Stimulated activated CD8-positive, alpha-beta memory T cell treated with anti-CD3 and anti-CD28 coated beads, Interleukin-7, amount 100 ng/mL, for 4 hours (primary cell): ENCODE results near the gene RPS6KA4.

Source experiments
- DNase-seq, 2 donors: peaks; one replicate each; pipeline ENCODE4 v3.0.0-alpha.2; 2020; ENCODE audit warnings: low read depth in 2 of 2

RPS6KA4 gene

GRCh38 chr11:64327375-64327774 is 31.6 kb upstream of the RPS6KA4 start:
- no peak for DNase-seq

GRCh38 chr11:64327993-64328392 is 31.0 kb upstream of the RPS6KA4 start:
- no peak for DNase-seq

GRCh38 chr11:64330888-64331287 is 28.1 kb upstream of the RPS6KA4 start:
- DNase-seq, result no peak

DNA sequence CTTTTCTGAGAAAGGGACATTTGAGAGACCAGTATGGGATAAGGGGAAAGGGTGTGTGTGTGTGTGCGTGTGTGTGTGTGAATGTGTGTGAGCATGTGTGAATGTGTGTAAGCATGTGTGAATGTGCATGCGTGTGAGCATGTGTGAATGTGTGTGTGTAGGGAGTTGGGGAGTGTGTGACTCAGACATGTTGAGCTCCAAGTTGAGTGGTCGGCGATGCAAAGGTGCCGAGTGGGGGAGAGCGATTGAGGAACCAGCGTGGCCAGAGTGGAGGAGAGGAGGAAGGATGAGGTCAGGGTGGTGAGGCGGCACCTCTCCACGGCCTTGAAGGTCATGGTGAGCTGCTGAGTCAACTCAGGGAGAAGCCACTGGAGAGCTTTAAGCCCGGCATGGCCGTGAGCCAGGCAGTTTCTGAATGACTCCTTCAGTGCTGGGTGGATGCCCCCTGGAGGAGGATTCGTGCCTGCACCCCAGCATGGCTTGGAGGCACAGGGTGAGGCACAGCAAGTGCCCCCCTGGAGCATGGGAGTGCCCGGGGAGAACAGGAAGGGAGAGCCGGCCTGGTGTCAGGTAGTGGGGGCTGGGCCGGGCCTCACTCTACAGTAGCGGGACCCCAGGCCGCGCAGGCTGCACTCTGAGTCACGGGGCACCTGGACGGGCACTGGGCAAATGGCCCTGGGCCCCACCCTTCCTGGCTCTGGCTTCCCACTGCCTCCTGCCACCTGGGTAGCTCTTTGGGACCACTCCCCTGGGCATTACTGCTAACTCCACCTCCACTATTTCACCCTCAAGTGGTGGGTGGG is 27.2 kb upstream of the RPS6KA4 start:
- peak; percentile 50 to 68 for DNase-seq

DNA sequence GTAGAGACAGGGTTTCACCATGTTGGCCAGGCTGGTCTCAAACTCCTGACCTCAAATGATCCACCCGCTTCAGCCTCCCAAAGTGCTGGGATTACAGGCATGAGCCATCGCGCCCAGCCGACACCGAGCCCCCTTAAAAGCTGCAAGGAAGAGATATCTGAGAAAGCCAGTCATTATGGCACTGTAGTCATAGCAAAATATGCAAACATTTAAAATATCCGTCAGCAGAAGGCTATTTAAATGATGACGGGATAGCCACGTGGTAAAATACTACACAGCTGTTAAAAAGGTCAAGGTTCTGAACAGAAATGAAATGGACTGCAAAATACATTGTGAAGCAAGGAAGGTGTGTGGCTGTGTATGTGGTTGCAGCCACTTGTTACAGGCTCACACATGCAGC is 25.4 kb upstream of the RPS6KA4 start:
- DNase-seq, result no peak

DNA sequence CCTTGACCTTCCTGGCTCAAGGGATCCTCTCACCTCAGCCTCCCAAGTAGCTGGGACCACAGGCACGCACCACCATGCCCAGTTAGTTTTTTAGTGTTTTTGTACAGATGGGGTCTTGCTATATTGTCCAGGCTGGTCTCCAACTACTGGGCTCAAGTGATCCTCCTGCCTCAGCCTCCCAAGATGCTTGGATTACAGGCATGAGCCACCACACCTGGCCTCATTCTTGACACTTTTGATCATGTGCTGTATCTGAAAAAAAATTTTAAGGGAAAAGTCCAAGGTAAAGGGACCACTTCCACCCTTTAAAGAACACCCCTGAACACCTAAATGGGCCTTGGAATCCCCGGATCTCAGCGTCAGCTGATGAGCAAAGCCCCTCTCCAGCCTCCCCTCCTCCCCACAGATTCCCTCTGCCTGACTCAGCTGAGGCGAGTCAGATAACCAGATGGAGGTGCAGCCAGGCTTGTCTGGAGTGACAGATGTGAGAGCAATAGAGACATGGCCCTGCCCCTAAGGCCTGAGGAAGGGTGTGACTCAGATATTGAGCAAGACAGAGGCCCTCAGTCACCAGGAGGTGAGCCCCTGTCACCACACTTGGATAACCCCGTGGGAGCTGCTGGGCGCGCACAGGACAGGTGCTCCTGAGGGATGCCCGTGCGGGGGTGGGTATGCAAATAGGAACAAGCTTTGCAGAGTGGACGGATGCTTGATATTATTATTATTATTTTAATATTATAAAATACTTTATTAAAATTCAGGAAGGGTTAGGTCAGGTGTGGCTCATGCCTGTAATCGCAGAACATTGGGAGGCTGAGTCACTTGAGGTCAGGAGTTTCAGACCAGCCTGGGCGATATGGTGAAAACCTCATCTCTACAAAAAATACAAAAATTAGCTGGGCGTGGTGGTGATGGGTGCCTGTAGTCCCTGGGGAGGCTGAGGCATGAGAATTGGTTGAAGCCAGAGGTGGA is 23.9 kb upstream of the RPS6KA4 start:
- no peak for DNase-seq

DNA sequence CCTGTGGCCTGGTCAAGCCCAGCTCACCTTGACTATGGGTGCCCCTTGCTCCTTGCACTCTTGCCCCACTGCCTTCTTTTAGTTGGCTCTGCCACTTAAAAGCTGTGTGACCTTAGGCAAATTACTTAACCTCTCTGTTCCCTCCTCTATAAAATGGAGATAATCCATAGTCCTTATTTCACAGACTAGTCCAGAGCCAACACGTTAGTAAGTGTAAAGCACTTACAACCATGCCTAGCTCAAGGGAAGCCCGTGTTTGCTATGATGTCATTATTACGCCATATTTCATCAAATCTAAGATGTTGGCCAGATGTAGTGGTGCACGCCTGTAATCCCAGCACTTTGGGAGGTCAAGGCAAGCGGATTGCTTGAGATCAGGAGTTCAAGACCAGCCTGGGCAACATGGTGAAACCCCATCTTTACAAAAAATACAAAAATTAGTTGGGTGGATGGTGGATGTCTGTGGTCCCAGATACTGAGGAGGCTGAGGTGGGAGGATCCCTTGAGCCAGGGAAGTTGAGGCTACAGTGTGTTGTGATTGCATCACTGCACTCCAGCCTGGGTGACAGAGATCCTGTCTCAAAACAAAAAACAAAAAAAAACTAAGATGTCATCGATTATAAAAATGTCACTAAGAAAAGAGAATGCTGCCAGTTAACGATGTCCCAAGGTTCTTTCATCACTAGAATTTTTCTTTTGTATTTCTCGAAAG is 21.3 kb upstream of the RPS6KA4 start:
- DNase-seq, result no peak

- DNase-seq, result no peak
These were observed 20.2 kb upstream of the RPS6KA4 start for GRCh38 chr11:64338716-64339115.

GRCh38 chr11:64339286-64339685 is 19.7 kb upstream of the RPS6KA4 start:
- DNase-seq, result no peak

DNA sequence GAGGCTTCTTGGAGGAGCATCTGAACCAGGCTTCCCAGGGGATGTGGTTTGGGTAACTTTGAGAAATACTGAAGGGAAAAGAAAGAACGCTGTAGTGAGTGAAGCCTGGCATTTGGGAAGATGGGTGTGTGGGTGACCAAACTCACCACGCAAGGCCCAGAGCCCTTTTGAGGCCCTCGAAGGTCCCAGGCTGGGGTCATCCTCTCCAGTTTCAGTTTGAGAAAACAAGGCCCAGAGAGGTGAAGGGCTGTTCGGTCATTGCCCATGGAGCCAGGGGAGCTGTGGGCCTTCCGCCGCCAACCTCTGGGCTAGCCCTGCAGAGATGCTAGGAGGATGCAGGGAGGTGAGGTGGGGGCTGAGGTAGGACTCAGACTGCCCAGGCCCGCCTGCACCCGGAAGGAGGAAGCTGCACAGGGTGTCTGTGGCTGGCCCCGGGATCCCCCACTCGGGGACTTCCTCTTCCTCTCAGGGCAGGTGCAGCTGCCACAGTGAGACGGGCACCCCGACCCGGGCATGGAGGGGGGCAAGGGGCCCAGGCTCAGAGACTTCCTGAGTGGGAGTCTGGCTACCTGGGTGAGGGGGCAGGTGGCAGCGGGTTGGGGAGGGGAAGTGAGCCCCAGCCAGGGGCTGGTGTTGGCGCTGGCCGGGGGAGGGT is 19.1 kb upstream of the RPS6KA4 start, which contains the start of gene CCDC88B:
TSS of gene CCDC88B (plus strand) at position 451 of the 655 bp plus-strand sequence. CDS start at position 514, 63 bp downstream.
- peak; percentile 65 to 80 for DNase-seq

- DNase-seq, result peak; percentile 73
These were observed 18.2 kb upstream of the RPS6KA4 start for GRCh38 chr11:64340671-64341335.

GRCh38 chr11:64341429-64341828 is 17.5 kb upstream of the RPS6KA4 start:
- no peak for DNase-seq

DNA sequence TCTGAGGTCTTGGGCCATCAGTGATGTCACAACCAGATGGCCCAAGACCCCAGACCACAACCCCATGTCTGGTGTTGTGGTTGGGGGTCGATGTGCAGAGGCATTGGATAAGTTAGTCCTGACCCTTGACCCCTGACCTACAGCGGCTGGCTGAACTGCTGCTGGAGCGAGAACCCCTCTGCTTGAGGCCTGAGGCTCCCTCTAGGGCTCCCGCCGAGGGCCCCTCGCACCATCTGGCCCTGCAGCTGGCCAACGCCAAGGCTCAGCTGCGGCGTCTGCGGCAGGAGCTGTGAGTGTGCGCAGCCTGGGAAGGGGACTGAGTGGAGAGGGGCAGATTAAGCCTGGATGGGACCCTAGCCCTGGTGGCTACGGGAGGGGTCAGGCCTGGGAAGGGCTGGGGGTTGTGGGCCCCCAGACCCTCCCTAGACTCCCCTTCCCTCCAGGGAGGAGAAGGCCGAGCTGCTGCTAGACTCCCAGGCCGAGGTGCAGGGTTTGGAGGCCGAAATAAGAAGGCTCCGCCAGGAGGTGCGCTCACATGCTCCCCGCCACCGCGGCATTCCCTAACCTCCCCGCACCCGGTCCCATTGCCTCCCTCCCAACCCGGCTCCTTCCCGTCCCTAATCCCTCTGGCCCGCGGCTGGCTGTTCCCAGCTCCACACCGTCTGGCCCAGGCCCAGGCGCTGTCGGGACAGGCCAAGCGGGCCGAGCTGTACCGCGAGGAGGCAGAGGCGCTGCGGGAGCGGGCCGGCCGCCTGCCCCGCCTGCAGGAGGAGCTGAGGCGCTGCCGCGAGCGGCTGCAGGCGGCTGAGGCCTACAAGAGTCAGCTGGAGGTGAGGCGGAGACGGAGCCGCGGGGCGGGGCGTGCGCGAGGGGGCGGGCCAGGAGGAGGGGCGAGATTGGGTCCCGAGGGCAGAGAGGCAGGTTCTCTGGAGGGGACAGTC is 16.8 kb upstream of the RPS6KA4 start:
- peak; percentile 76 to 78 for DNase-seq

DNA sequence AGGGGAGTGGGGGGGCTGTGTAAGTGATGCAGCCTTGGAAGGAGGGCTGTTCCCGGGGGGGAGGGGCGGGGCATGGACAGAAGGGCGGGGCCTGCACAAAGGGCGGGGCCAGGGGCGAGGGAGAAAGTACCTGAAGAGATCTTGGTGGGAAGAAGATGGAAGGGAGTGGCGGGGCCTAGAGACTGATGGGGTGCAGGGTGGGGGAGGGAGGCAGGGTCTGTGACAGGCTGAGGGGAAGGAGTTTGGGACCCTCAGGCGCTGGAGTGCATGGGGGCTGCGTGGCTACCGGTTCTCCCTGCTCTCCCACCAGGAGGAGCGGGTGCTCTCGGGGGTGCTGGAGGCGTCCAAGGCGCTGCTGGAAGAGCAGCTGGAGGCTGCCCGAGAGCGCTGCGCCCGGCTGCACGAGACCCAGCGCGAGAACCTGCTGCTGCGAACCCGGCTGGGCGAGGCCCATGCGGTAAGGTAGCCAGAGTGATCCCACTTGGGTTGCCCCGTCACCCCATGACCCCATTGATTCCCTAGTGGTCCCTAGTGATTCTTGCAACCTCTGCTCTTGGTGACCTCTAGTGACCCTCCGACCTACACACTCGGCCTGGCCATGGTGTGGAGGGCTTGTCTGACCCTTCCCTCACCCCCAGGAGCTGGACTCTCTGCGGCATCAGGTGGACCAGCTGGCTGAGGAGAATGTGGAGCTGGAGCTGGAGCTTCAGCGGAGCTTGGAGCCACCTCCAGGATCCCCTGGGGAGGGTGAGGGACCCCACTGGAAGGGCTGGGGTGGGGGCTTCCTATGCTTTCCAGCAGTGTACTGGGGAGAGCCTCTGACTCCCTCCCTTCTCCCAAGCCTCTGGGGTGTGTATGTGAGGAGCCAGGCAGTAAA is 15.9 kb upstream of the RPS6KA4 start:
- no peak for DNase-seq

- DNase-seq, result no peak
These were observed 15.0 kb upstream of the RPS6KA4 start for GRCh38 chr11:64343767-64344559.

DNA sequence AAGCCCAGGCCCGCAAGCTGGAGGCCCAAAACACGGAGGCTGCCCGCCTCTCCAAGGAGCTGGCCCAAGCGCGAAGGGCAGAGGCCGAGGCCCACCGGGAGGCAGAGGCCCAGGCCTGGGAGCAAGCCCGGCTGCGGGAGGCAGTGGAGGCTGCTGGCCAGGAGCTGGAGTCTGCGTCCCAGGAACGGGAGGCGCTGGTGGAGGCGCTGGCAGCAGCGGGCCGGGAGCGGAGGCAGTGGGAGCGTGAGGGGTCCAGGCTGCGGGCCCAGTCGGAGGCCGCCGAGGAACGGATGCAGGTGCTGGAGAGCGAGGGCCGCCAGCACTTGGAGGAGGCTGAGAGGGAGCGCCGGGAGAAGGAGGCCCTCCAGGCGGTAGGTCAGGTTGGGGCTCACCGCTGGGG is 14.2 kb upstream of the RPS6KA4 start:
- no peak for DNase-seq

GRCh38 chr11:64347193-64347867 is 11.6 kb upstream of the RPS6KA4 start:
- no peak for DNase-seq
